GM12878 (cell line): ENCODE measurements around the gene PI16. TPM values are rescaled to one million over a fixed set of nuclear protein-coding genes. Genes with fewer than 3 reads are reported as not detected.

ENCODE experiments used
- ATAC-seq: fragments of 200-7000 bp; cut with Tn5 transposase; 3 replicates; pipeline ENCODE4 v1.9.1; 2020; ENCODE audit warnings: mild to moderate bottlenecking, moderate library complexity
- BruUV-seq: library from RNA; stranded (reverse); fragments of 400-500 nt; replicated peaks from 2 replicates; lab custom pipeline; 2021; lab: Mats Ljungman, UMichigan
- CTCF ChIA-PET: fragments of 300-600 bp; sonication (Branson Sonifier 250); formaldehyde crosslinking; extraction: SDS; loops from one replicate; lab custom pipeline; 2021; ENCODE audit warnings: inconsistent platforms; lab: Yijun Ruan, JAX
- POLR2A ChIA-PET: fragments of 350-600 bp; formaldehyde crosslinking; extraction: SDS; loops from one replicate; lab custom pipeline; 2021; ENCODE audit warnings: inconsistent platforms; lab: Charles Lee
- RAD21 ChIA-PET: fragments of 300-600 bp; sonication (Branson Sonifier 250); formaldehyde crosslinking; loops from one replicate; lab custom pipeline; 2023; ENCODE audit warnings: antibody characterized with exemption; ENCODE audit not compliant: unreplicated experiment; lab: Charles Lee
- SMC1A ChIA-PET: fragments of 300-600 bp; sonication (Branson Sonifier 250); formaldehyde crosslinking; loops from one replicate; lab custom pipeline; 2023; ENCODE audit not compliant: unreplicated experiment, uncharacterized antibody; lab: Charles Lee
- DNase-seq: peaks from one replicate; pipeline ENCODE4 v3.0.0-alpha.2; 2011; ENCODE audit warnings: low read depth, low spot score
- FAIRE-seq: peaks from 3 replicates; lab custom pipeline; 2011; peaks lifted over from hg19 to GRCh38; lab: Jason Lieb, UNC
- H2AFZ ChIP-seq: 2 replicates; pipeline ENCODE4 v1.6.0; 2011; ENCODE audit warnings: low read depth, low read length, control low read depth; ENCODE audit not compliant: control insufficient read depth
- H3K27ac ChIP-seq: 2 replicates; pipeline ENCODE4 v1.5.1; 2011; ENCODE audit warnings: control low read depth; ENCODE audit not compliant: control insufficient read depth, insufficient read depth
- H3K27me3 ChIP-seq, 2 experiments: replicated peaks in 1 of 2; 2 replicates each; pipeline versions ENCODE4 v1.6.0 to v1.6.1; 2011; ENCODE audit warnings: low read length in 1 of 2; ENCODE audit not compliant: control insufficient read depth in 2 of 2, insufficient read depth in 2 of 2
- H3K36me3 ChIP-seq, 2 experiments: 2 replicates each; pipeline ENCODE4 v1.5.1; 2011; ENCODE audit warnings: low read length in 1 of 2; ENCODE audit not compliant: control insufficient read depth in 2 of 2, insufficient read depth in 2 of 2
- H3K4me1 ChIP-seq: 2 replicates; pipeline ENCODE4 v1.6.1; 2011; ENCODE audit warnings: mild to moderate bottlenecking, low read length, moderate library complexity, mixed read lengths; ENCODE audit not compliant: control insufficient read depth, insufficient read depth
- H3K4me2 ChIP-seq: 2 replicates; pipeline ENCODE4 v1.6.0; 2011; ENCODE audit warnings: control low read depth; ENCODE audit not compliant: control insufficient read depth, insufficient read depth
- H3K4me3 ChIP-seq: fragments of 200-600 bp; sonication (generic); 2 replicates; pipeline ENCODE4 v1.5.1; 2016
- H3K79me2 ChIP-seq: 2 replicates; pipeline ENCODE4 v1.6.0; 2011; ENCODE audit warnings: low read length; ENCODE audit not compliant: control insufficient read depth, insufficient read depth
- H3K9ac ChIP-seq: 2 replicates; pipeline ENCODE4 v1.8.0; 2011; ENCODE audit warnings: low read length, control low read depth, mixed read lengths; ENCODE audit not compliant: control insufficient read depth, insufficient read depth
- H3K9me3 ChIP-seq: replicated peaks from 3 replicates; pipeline ENCODE4 v1.5.1; 2011; ENCODE audit warnings: mild to moderate bottlenecking, low read length; ENCODE audit not compliant: control insufficient read depth, insufficient read depth
- H4K20me1 ChIP-seq: 2 replicates; pipeline ENCODE4 v1.6.0; 2011; ENCODE audit not compliant: control insufficient read depth, insufficient read depth
- CREB1 ChIP-seq: IDR thresholded peaks from 2 replicates; pipeline ENCODE4 v1.6.1; 2012; ENCODE audit warnings: low read depth, mild to moderate bottlenecking, inconsistent platforms
- ESRRA ChIP-seq: IDR thresholded peaks from 2 replicates; pipeline ENCODE4 v1.6.1; 2012; ENCODE audit warnings: mild to moderate bottlenecking, low read length, improper control_type of control experiment
- EZH2 ChIP-seq: IDR thresholded peaks from 2 replicates; pipeline ENCODE4 v1.6.1; 2012; ENCODE audit warnings: low read depth, mild to moderate bottlenecking, control low read depth, inconsistent platforms, low read length, borderline replicate concordance; ENCODE audit not compliant: control insufficient read depth
- HCFC1 ChIP-seq: fragments of 150-350 bp; IDR thresholded peaks from 2 replicates; pipeline ENCODE4 v1.6.1; 2014; ENCODE audit warnings: low read length
- HDAC2 ChIP-seq: fragments of 200-600 bp; sonication (generic); IDR thresholded peaks from 2 replicates; pipeline ENCODE4 v1.6.1; 2017
- LARP7 ChIP-seq: fragments of 450-650 bp; IDR thresholded peaks from 2 replicates; pipeline ENCODE4 v1.6.1; 2017; ENCODE audit warnings: mild to moderate bottlenecking
- MYC ChIP-seq: IDR thresholded peaks from 2 replicates; pipeline ENCODE4 v1.6.1; 2011; ENCODE audit warnings: mild to moderate bottlenecking, low read length, moderate library complexity, inconsistent platforms; ENCODE audit not compliant: insufficient read depth, insufficient replicate concordance, insufficient read length, severe bottlenecking
- POU2F2 ChIP-seq: IDR thresholded peaks from 3 replicates; pipeline ENCODE4 v1.6.1; 2011; ENCODE audit warnings: low read depth, mild to moderate bottlenecking, low read length, borderline replicate concordance
- SIN3A ChIP-seq: IDR thresholded peaks from 2 replicates; pipeline ENCODE4 v1.6.1; 2012; ENCODE audit warnings: low read depth, low read length, improper control_type of control experiment
- SREBF2 ChIP-seq: IDR thresholded peaks from 2 replicates; pipeline ENCODE4 v1.6.1; 2012; ENCODE audit warnings: mild to moderate bottlenecking, low read length
- WRNIP1 ChIP-seq: IDR thresholded peaks from 2 replicates; pipeline ENCODE4 v1.6.1; 2011; ENCODE audit warnings: low read depth, low read length, improper control_type of control experiment, borderline replicate concordance
- ZNF384 ChIP-seq: IDR thresholded peaks from 2 replicates; pipeline ENCODE4 v1.6.1; 2012; ENCODE audit warnings: low read depth, mild to moderate bottlenecking, low read length, improper control_type of control experiment, borderline replicate concordance
- WGBS: methylation state at CpG from one replicate; pipeline ENCODE4 v1.1.6; 2016; ENCODE audit warnings: low lambda C conversion rate; ENCODE audit not compliant: insufficient replicate concordance, insufficient coverage; ENCODE audit errors: missing lambda C conversion rate; 5-methylcytosine and 5-hydroxymethylcytosine counted together
- in situ Hi-C: fragments of 300-500 bp; cut with MboI; formaldehyde crosslinking; loops from 9 replicates; pipeline ENCODE4 v1.14.3; 2018; ENCODE audit warnings: mixed read lengths
- intact Hi-C: fragments of 100-400 bp; cut with micrococcal nuclease; formaldehyde crosslinking; loops from one replicate; pipeline ENCODE4 v1.14.2; 2022; ENCODE audit not compliant: unreplicated experiment
- polyA plus RNA-seq, 11 experiments: library from polyadenylated mRNA; depleted of rRNA in 4 of 11; unstranded in 6 of 11; stranded (reverse) in 5 of 11; fragments of >200 nt; fragmentation: Nextera tagmentation in 4 of 11; fragmentation: Illumina TruSeq in 1 of 11; extraction: Ambion mirVana in 4 of 11; extraction: Trizol in 1 of 11; gene quantifications; 1 replicate in 1 of 11; 2 replicates in 10 of 11; pipeline versions ENCODE4 v1.2.1 to v1.2.3, GENCODE V29; 2011 to 2016; ENCODE audit warnings: inconsistent platforms in 2 of 11, missing spikeins in 2 of 11, low read depth in 1 of 11
- total RNA-seq, 4 experiments: library from RNA; depleted of rRNA in 3 of 4; stranded (reverse); fragments of >200 nt in 3 of 4; fragmentation: Illumina TruSeq in 1 of 4; extraction: Trizol in 1 of 4; gene quantifications; 2 replicates each; pipeline versions ENCODE4 v1.2.1 to v1.2.3, GENCODE V29; 2013 to 2021
- TF ChIP-seq, protein P1 (sequence below): fragments of 450-650 bp; IDR thresholded peaks from 2 replicates; pipeline ENCODE4 v1.6.1; 2016; ENCODE audit warnings: mild to moderate bottlenecking
- TF ChIP-seq, protein P2 (sequence below): IDR thresholded peaks from 2 replicates; pipeline ENCODE4 v1.6.1; 2011; ENCODE audit warnings: borderline replicate concordance, low read depth, mild to moderate bottlenecking, moderate library complexity, low read length; ENCODE audit not compliant: insufficient read depth, poor library complexity, severe bottlenecking

Gene PI16
- total and polyA plus RNA-seq, 10 of the 15 experiments (the other 5 are each of a cell fraction or from before 2014, with no cell fraction given), result 0.08 to 0.12 TPM; not detected in 8

DNA sequence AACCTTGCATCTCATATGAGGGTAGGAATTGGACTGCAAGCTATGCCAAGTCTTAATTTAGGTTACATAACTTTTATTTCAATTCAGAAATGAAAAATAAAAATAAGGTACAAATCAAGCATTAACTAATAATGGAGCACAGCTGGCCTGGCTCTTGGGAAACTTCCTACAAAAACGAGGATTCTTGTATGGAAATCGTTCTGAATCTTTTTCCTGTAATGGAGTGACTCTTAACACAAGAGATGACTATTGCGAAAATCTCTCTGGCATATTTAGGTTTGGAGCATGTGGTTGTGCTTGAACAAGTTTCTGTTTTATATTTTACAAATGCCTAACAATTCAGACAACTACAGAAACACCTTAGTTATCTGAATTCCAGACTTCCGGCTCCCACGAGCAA lies 34.0 kb upstream of the PI16 start:
- CTCF ChIA-PET, result no interaction called here
- Histone ChIP-seq H3K36me3 (peaks cover 2 to 12% of the 10 kb centered on the region in 2 experiments; a peak in 3 of 4 replicates), H2AFZ (no peak overlapping the region), H3K9me3 (no peaks in the 10 kb centered on the region), H4K20me1 (no peaks in the 10 kb centered on the region), H3K4me3 (no peak overlapping the region), H3K9ac (no peak overlapping the region), H3K4me2 (no peak overlapping the region), H3K79me2 (no peaks in the 10 kb centered on the region), H3K27ac (no peak overlapping the region), H3K4me1 (peaks cover under 1% of the 10 kb centered on the region; the same call in 1 of the 2 replicates), H3K27me3 (no peaks in the 10 kb centered on the region)
- TF ChIP-seq, protein P1, sequence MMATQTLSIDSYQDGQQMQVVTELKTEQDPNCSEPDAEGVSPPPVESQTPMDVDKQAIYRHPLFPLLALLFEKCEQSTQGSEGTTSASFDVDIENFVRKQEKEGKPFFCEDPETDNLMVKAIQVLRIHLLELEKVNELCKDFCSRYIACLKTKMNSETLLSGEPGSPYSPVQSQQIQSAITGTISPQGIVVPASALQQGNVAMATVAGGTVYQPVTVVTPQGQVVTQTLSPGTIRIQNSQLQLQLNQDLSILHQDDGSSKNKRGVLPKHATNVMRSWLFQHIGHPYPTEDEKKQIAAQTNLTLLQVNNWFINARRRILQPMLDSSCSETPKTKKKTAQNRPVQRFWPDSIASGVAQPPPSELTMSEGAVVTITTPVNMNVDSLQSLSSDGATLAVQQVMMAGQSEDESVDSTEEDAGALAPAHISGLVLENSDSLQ, result no peak
- TF ChIP-seq CREB1, result no peak
- no peak for TF ChIP-seq ESRRA
- no peak for TF ChIP-seq MYC
- TF ChIP-seq HCFC1, result no peak
- TF ChIP-seq SREBF2, result no peak
- TF ChIP-seq WRNIP1, result no peak
- no peak for TF ChIP-seq ZNF384
- TF ChIP-seq, protein P2, sequence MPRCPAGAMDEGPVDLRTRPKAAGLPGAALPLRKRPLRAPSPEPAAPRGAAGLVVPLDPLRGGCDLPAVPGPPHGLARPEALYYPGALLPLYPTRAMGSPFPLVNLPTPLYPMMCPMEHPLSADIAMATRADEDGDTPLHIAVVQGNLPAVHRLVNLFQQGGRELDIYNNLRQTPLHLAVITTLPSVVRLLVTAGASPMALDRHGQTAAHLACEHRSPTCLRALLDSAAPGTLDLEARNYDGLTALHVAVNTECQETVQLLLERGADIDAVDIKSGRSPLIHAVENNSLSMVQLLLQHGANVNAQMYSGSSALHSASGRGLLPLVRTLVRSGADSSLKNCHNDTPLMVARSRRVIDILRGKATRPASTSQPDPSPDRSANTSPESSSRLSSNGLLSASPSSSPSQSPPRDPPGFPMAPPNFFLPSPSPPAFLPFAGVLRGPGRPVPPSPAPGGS, result no peak
- TF ChIP-seq SIN3A, result no peak
- no peak for TF ChIP-seq POU2F2
- TF ChIP-seq HDAC2, result no peak
- TF ChIP-seq LARP7, result no peak
- no peak for TF ChIP-seq EZH2
- in situ Hi-C loops, result no loop called here
- BruUV-seq, result no TSS peak
- POLR2A ChIA-PET, result no interaction called here
- SMC1A ChIA-PET, result no interaction called here
- no peak for ATAC-seq
- no peak for DNase-seq
- RAD21 ChIA-PET, result no interaction called here
- WGBS, result 89% methylated on average over 5 of the region's 5 CpGs
- FAIRE-seq, result no peak
- intact Hi-C loops, result no loop called here
